GM12874 (cell line): ENCODE results near the gene SHMT2.

Experiments used
- CTCF ChIP-seq: IDR thresholded peaks from 2 replicates; pipeline ENCODE4 v1.5.1; 2011; ENCODE audit warnings: low read depth, mild to moderate bottlenecking, control low read depth, low read length, moderate library complexity; ENCODE audit not compliant: insufficient read depth

Gene SHMT2

GRCh38 chr12:57226588-57227314 lies 2.8 kb upstream of the SHMT2 start:
- no peak for TF ChIP-seq CTCF

- TF ChIP-seq CTCF, result no peak
Observed at GRCh38 chr12:57227315-57228115, 2.0 kb upstream of the SHMT2 start.

- no peak for TF ChIP-seq CTCF
Observed at GRCh38 chr12:57229046-57229633, 371 bp upstream of the SHMT2 start.

- no peak for TF ChIP-seq CTCF
Observed at GRCh38 chr12:57230381-57231155, 1.1 kb downstream of the SHMT2 start.

- TF ChIP-seq CTCF, result no peak
Observed at GRCh38 chr12:57231276-57232021, 1.9 kb downstream of the SHMT2 start.

- no peak for TF ChIP-seq CTCF
Observed at GRCh38 chr12:57232156-57232756, 2.7 kb downstream of the SHMT2 start.
